Medulla oblongata (tissue), 1 donor: ENCODE results near the gene CUL4A.
A peak's percentile ranks its signal among the peaks of the same experiment; 100 is the strongest.
"Not testable (repeated sequence)": the region's sequence is repeated elsewhere in the genome, so short reads cannot be mapped to it uniquely, and the experiment has no call there.

Source experiments
- DNase-seq: peaks from one replicate; pipeline ENCODE4 v3.0.0-alpha.2; 2015; ENCODE audit errors: extremely low spot score

The CUL4A gene

GRCh38 chr13:113239357-113239756 lies 29.9 kb downstream of the CUL4A start:
- DNase-seq, result no peak

GRCh38 chr13:113239986-113240385 lies 30.6 kb downstream of the CUL4A start:
- no peak for DNase-seq

GRCh38 chr13:113241623-113242022 lies 32.2 kb downstream of the CUL4A start:
- not testable (repeated sequence) for DNase-seq

GRCh38 chr13:113243847-113244246 lies 34.4 kb downstream of the CUL4A start:
- no peak for DNase-seq

GRCh38 chr13:113245849-113246796 lies 36.7 kb downstream of the CUL4A start:
- no peak for DNase-seq

GRCh38 chr13:113252516-113253095 lies 43.2 kb downstream of the CUL4A start:
- DNase-seq, result no peak

- not testable (repeated sequence) for DNase-seq
Measured at GRCh38 chr13:113257908-113258307, 48.5 kb downstream of the CUL4A start.

GRCh38 chr13:113258321-113259054 lies 49.1 kb downstream of the CUL4A start:
- DNase-seq, result peak; percentile 60

GRCh38 chr13:113260996-113261395 lies 51.6 kb downstream of the CUL4A start:
- no peak for DNase-seq

- not testable (repeated sequence) for DNase-seq
Measured at GRCh38 chr13:113263016-113263415, 53.6 kb downstream of the CUL4A start.

- no peak for DNase-seq
Measured at GRCh38 chr13:113267642-113268405, 58.4 kb downstream of the CUL4A start.

- no peak for DNase-seq
Measured at GRCh38 chr13:113272031-113272430, 62.6 kb downstream of the CUL4A start.

GRCh38 chr13:113272701-113273181 lies 63.3 kb downstream of the CUL4A start:
- DNase-seq, result no peak

- DNase-seq, result no peak
Measured at GRCh38 chr13:113273321-113273720, 63.9 kb downstream of the CUL4A start.

GRCh38 chr13:113273851-113274590 lies 64.6 kb downstream of the CUL4A start:
- DNase-seq, result no peak

GRCh38 chr13:113274721-113275120 lies 65.3 kb downstream of the CUL4A start:
- no peak for DNase-seq

- no peak for DNase-seq
Measured at GRCh38 chr13:113275387-113275786, 66.0 kb downstream of the CUL4A start.

- DNase-seq, result no peak
Measured at GRCh38 chr13:113280126-113280525, 70.7 kb downstream of the CUL4A start.

- no peak for DNase-seq
Measured at GRCh38 chr13:113283904-113284303, 74.5 kb downstream of the CUL4A start.

GRCh38 chr13:113288880-113289279 lies 79.5 kb downstream of the CUL4A start:
- DNase-seq, result no peak

GRCh38 chr13:113291129-113291528 lies 81.7 kb downstream of the CUL4A start:
- DNase-seq, result no peak
